Osteocyte (in vitro differentiated cells): Measurements from ENCODE around the gene HIBCH. TPM values are rescaled to one million over a fixed set of nuclear protein-coding genes. Genes with fewer than 3 reads are reported as not detected.

Experiments used
- DNase-seq: peaks from one replicate; pipeline ENCODE4 v3.0.0; 2021; ENCODE audit warnings: mixed read lengths; ENCODE audit not compliant: unreplicated experiment; ENCODE audit errors: extremely low spot score
- H3K27ac Mint-ChIP-seq: one replicate; pipeline ENCODE4 v1.8.0; 2021; ENCODE audit warnings: mild to moderate bottlenecking, mixed read lengths; ENCODE audit not compliant: unreplicated experiment
- H3K27me3 Mint-ChIP-seq: one replicate; pipeline ENCODE4 v1.8.0; 2021; ENCODE audit warnings: mixed read lengths; ENCODE audit not compliant: unreplicated experiment
- H3K36me3 Mint-ChIP-seq: one replicate; pipeline ENCODE4 v1.8.0; 2021; ENCODE audit warnings: mixed read lengths; ENCODE audit not compliant: unreplicated experiment
- H3K4me1 Mint-ChIP-seq: one replicate; pipeline ENCODE4 v1.8.0; 2021; ENCODE audit warnings: mixed read lengths; ENCODE audit not compliant: unreplicated experiment
- H3K4me3 Mint-ChIP-seq: one replicate; pipeline ENCODE4 v1.8.0; 2021; ENCODE audit warnings: mild to moderate bottlenecking, moderate library complexity, mixed read lengths; ENCODE audit not compliant: unreplicated experiment
- H3K9me3 Mint-ChIP-seq: one replicate; pipeline ENCODE4 v1.8.0; 2021; ENCODE audit warnings: mixed read lengths; ENCODE audit not compliant: unreplicated experiment
- total RNA-seq: library from RNA; stranded (reverse); gene quantifications from 2 replicates; pipeline ENCODE4 v1.2.1, GENCODE V29; 2021
- TF ChIP-seq, protein P1 (sequence below): fragments of 200-600 bp; sonication (generic); IDR thresholded peaks from 2 replicates; pipeline ENCODE4 v1.5.0; 2021; ENCODE audit warnings: antibody characterized with exemption, mild to moderate bottlenecking, moderate library complexity

The HIBCH gene
- total RNA-seq, 1 donor from 2014 or later = 28.4 TPM

GRCh38 chr2:190311893-190312634 lies 7.6 kb downstream of the HIBCH start:
- Mint-ChIP-seq H3K36me3 (peaks cover 16% of the 10 kb centered on the region), H3K4me1 (peaks cover 15% of the 10 kb centered on the region), H3K9me3 (no peaks in the 10 kb centered on the region), H3K27me3 (no peaks in the 10 kb centered on the region), H3K4me3 (no peak overlapping the region), H3K27ac (no peak overlapping the region)
- no peak for DNase-seq
- TF ChIP-seq, protein P1, sequence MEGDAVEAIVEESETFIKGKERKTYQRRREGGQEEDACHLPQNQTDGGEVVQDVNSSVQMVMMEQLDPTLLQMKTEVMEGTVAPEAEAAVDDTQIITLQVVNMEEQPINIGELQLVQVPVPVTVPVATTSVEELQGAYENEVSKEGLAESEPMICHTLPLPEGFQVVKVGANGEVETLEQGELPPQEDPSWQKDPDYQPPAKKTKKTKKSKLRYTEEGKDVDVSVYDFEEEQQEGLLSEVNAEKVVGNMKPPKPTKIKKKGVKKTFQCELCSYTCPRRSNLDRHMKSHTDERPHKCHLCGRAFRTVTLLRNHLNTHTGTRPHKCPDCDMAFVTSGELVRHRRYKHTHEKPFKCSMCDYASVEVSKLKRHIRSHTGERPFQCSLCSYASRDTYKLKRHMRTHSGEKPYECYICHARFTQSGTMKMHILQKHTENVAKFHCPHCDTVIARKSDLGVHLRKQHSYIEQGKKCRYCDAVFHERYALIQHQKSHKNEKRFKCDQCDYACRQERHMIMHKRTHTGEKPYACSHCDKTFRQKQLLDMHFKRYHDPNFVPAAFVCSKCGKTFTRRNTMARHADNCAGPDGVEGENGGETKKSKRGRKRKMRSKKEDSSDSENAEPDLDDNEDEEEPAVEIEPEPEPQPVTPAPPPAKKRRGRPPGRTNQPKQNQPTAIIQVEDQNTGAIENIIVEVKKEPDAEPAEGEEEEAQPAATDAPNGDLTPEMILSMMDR = no peak

DNA sequence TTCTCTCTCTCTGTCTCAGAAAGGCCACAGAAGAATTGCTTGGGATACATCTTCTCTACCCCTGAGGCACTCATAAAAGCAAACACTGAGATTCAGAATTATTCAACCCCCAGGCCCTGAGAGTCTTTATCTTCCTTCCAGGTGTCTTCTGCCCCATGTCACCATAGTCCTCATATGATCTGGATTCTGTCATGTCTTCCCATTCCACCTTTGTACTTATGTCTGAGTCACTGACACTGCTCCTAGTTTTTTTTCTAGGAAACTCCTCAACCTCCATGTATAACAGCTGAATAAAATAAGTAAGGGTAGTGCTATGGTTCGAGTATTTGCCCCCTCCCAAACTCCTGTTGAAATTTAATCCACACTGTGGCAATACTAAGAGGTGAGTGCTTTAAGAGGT lies 11.6 kb downstream of the HIBCH start:
- TF ChIP-seq, protein P1 = no peak
- no peaks in the 10 kb centered on the region for H3K4me1 Mint-ChIP-seq
- H3K27me3 Mint-ChIP-seq = no peaks in the 10 kb centered on the region
- H3K36me3 Mint-ChIP-seq = peaks cover 19% of the 10 kb centered on the region
- H3K27ac Mint-ChIP-seq = no peak overlapping the region
- DNase-seq = no peak
- no peaks in the 10 kb centered on the region for H3K9me3 Mint-ChIP-seq
- no peak overlapping the region for H3K4me3 Mint-ChIP-seq

GRCh38 chr2:190304404-190304803 lies 15.2 kb downstream of the HIBCH start:
- TF ChIP-seq, protein P1 = no peak
- Mint-ChIP-seq H3K27me3 (no peaks in the 10 kb centered on the region), H3K36me3 (peaks cover 40% of the 10 kb centered on the region), H3K4me3 (no peak overlapping the region), H3K27ac (no peak overlapping the region), H3K4me1 (no peaks in the 10 kb centered on the region), H3K9me3 (peaks cover 8% of the 10 kb centered on the region)
- DNase-seq = no peak

GRCh38 chr2:190303647-190304046 lies 16.0 kb downstream of the HIBCH start:
- no peaks in the 10 kb centered on the region for H3K4me1 Mint-ChIP-seq
- DNase-seq = no peak
- TF ChIP-seq, protein P1 = no peak
- no peak overlapping the region for H3K4me3 Mint-ChIP-seq
- no peak overlapping the region for H3K27ac Mint-ChIP-seq
- peaks cover 8% of the 10 kb centered on the region for H3K9me3 Mint-ChIP-seq
- peaks cover 42% of the 10 kb centered on the region for H3K36me3 Mint-ChIP-seq
- no peaks in the 10 kb centered on the region for H3K27me3 Mint-ChIP-seq

DNA sequence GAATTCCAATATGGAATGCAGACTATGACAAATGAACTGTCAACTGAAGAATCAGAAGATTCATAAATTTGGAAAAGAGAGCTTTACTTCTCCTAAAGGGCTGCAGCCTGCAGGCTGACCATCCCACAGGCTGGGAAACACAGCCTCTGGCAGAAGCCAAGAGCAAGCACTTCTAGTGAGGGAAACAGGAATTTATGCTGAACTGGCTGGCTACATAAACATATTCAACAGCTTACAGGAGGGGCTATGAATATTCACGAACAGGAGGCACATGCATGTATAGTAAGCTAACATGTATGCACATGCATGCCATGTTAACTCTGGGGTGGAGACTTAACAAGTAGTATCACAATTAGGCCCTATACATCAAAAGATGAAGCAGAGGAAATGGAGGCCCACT lies 17.6 kb downstream of the HIBCH start:
- Mint-ChIP-seq H3K27me3 (no peaks in the 10 kb centered on the region), H3K36me3 (peaks cover 37% of the 10 kb centered on the region), H3K9me3 (peaks cover 8% of the 10 kb centered on the region), H3K27ac (no peak overlapping the region), H3K4me3 (no peak overlapping the region), H3K4me1 (no peaks in the 10 kb centered on the region)
- TF ChIP-seq, protein P1 = no peak
- DNase-seq = no peak
